Upper lobe of left lung (tissue), 6 donors: ENCODE data around the gene ERP29. TPM values are rescaled to one million over a fixed set of nuclear protein-coding genes. Genes with fewer than 3 reads are reported as not detected.
"Not testable (repeated sequence)": the region's sequence is repeated elsewhere in the genome, so short reads cannot be mapped to it uniquely, and the experiment has no call there.

Source experiments
- ATAC-seq, 2 donors: fragments of 200-7000 bp; cut with Tn5 transposase; one replicate each; pipeline ENCODE4 v1.9.1; 2022; ENCODE audit warnings: mild to moderate bottlenecking in 2 of 2, moderate library complexity in 2 of 2; ENCODE audit not compliant: low FRiP score in 2 of 2
- DNase-seq, 2 donors: peaks; one replicate each; pipeline ENCODE4 v3.0.0-alpha.2; 2019 to 2020
- H3K27ac ChIP-seq, 4 donors: fragments of 200-600 bp; sonication (generic); one replicate each; pipeline ENCODE4 v1.5.1; 2016 to 2019
- H3K27me3 ChIP-seq, 4 donors: fragments of 200-600 bp; sonication (generic); one replicate each; pipeline ENCODE4 v1.5.1; 2017 to 2019
- H3K36me3 ChIP-seq, 4 donors: fragments of 200-600 bp; sonication (generic); one replicate each; pipeline ENCODE4 v1.5.1; 2016 to 2019
- H3K4me1 ChIP-seq, 4 donors: fragments of 200-600 bp; sonication (generic); one replicate each; pipeline ENCODE4 v1.5.1; 2018 to 2019
- H3K4me3 ChIP-seq, 4 donors: fragments of 200-600 bp; sonication (generic); one replicate each; pipeline ENCODE4 v1.5.1; 2017 to 2019; ENCODE audit warnings: mild to moderate bottlenecking in 2 of 4, moderate library complexity in 1 of 4
- H3K9me3 ChIP-seq, 4 donors: fragments of 200-600 bp; sonication (generic); one replicate each; pipeline ENCODE4 v1.5.1; 2018 to 2019
- CTCF ChIP-seq, 6 experiments: fragments of 450-650 bp in 4 of 6; fragments of 200-600 bp in 2 of 6; sonication (generic) in 2 of 6; IDR thresholded peaks; one replicate each; pipeline ENCODE4 v1.5.1; 2016 to 2019; ENCODE audit warnings: antibody characterized with exemption in 6 of 6
- EP300 ChIP-seq, 4 donors: sonication (generic); formaldehyde crosslinking; IDR thresholded peaks; one replicate each; pipeline ENCODE4 v1.5.1; 2017; ENCODE audit warnings: antibody characterized with exemption in 4 of 4, control low read depth in 2 of 4
- POLR2A ChIP-seq, 4 donors: fragments of 450-650 bp; IDR thresholded peaks; one replicate each; pipeline ENCODE4 v1.5.1; 2016 to 2017; ENCODE audit warnings: antibody characterized with exemption in 4 of 4, mild to moderate bottlenecking in 2 of 4
- POLR2AphosphoS5 ChIP-seq, 2 donors: sonication (generic); formaldehyde crosslinking; IDR thresholded peaks; one replicate each; pipeline ENCODE4 v1.5.1; 2017; ENCODE audit warnings: antibody characterized with exemption in 2 of 2
- WGBS, 2 donors: methylation state at CpG; one replicate each; pipeline ENCODE4 v1.1.5; 2017 to 2018; 5-methylcytosine and 5-hydroxymethylcytosine counted together
- total RNA-seq, 6 donors: library from RNA; depleted of rRNA in 4 of 6; stranded (reverse); fragments of >200 nt in 4 of 6; gene quantifications; one replicate each; pipeline versions ENCODE4 v1.1.0 to v1.2.1, GENCODE V29; 2016 to 2021
- donor health status: DM: no; HTN: no; CAD: no; lungs with moderate emphysema.
- donor health status: DM: no; HTN: yes; CAD: no; lungs with severe emphysema.

Gene ERP29
- total RNA-seq, 6 donors from 2014 or later: 32.5 to 149 (median 72.2) TPM

GRCh38 chr12:112031472-112031871 is 18.2 kb downstream of the ERP29 start:
- H3K27ac ChIP-seq: no peak overlapping the region
- peaks cover 6 to 75% (median 28%) of the 10 kb centered on the region in 4 donors for H3K36me3 ChIP-seq

GRCh38 chr12:112032292-112032691 is 19.1 kb downstream of the ERP29 start:
- Histone ChIP-seq H3K36me3 (peaks cover 6 to 80% (median 31%) of the 10 kb centered on the region in 4 donors), H3K9me3 (no peaks in the 10 kb centered on the region), H3K27ac (no peak overlapping the region), H3K27me3 (no peaks in the 10 kb centered on the region), H3K4me3 (no peak overlapping the region), H3K4me1 (peaks cover 0 to 4% (median 0%) of the 10 kb centered on the region in 4 donors)
- WGBS, 2 donors: 92 to 97% methylated on average over 5 of the region's 5 CpGs
- no peak for ATAC-seq
- TF ChIP-seq EP300 (IDR thresholded peaks at IDR 0.05) (no peak), POLR2A (IDR thresholded peaks at IDR 0.05) (no peak), POLR2AphosphoS5 (IDR thresholded peaks at IDR 0.05) (no peak), CTCF (IDR thresholded peaks at IDR 0.05) (no peak)
- no peak for DNase-seq

More at GRCh38 chr12:112031472-112031871, 18.2 kb downstream of the ERP29 start:
- Histone ChIP-seq H3K9me3 (no peaks in the 10 kb centered on the region), H3K4me3 (no peak overlapping the region), H3K4me1 (peaks cover 0 to 4% (median 0%) of the 10 kb centered on the region in 4 donors), H3K27me3 (no peaks in the 10 kb centered on the region)
- DNase-seq (no peak), ATAC-seq (no peak)
- WGBS, 2 donors: 68 to 72% methylated on average over 2 of the region's 2 CpGs
- TF ChIP-seq POLR2A (IDR thresholded peaks at IDR 0.05) (no peak), POLR2AphosphoS5 (IDR thresholded peaks at IDR 0.05) (no peak), CTCF (IDR thresholded peaks at IDR 0.05) (no peak), EP300 (IDR thresholded peaks at IDR 0.05) (no peak)

GRCh38 chr12:112035219-112035785 is 22.1 kb downstream of the ERP29 start:
- H3K4me1 ChIP-seq: peaks cover 0 to 4% (median 0%) of the 10 kb centered on the region in 4 donors
- ATAC-seq (no peak), DNase-seq (no peak)
- H3K27ac ChIP-seq: no peak overlapping the region
- no peaks in the 10 kb centered on the region for H3K9me3 ChIP-seq
- WGBS, 2 donors: 87 to 93% methylated on average over 4 of the region's 4 CpGs
- H3K27me3 ChIP-seq: no peaks in the 10 kb centered on the region
- no peak overlapping the region for H3K4me3 ChIP-seq
- TF ChIP-seq CTCF (IDR thresholded peaks at IDR 0.05) (no peak), POLR2A (IDR thresholded peaks at IDR 0.05) (no peak), EP300 (IDR thresholded peaks at IDR 0.05) (no peak), POLR2AphosphoS5 (IDR thresholded peaks at IDR 0.05) (no peak)
- H3K36me3 ChIP-seq: peaks cover 23 to 81% (median 52%) of the 10 kb centered on the region in 4 donors

- not testable (repeated sequence) for H3K9me3 ChIP-seq, DNase-seq, H3K27ac ChIP-seq, ATAC-seq, H3K4me1 ChIP-seq, H3K4me3 ChIP-seq, H3K27me3 ChIP-seq
- WGBS, 2 donors: 83 to 93% methylated on average over 12 of the region's 12 CpGs
- H3K36me3 ChIP-seq: peaks cover 26 to 90% (median 49%) of the 10 kb centered on the region in 4 donors
Observed at GRCh38 chr12:112036614-112037013, 23.4 kb downstream of the ERP29 start.

- H3K4me1 ChIP-seq: no peaks in the 10 kb centered on the region
- no peak overlapping the region for H3K27ac ChIP-seq
- DNase-seq (no peak), ATAC-seq (no peak)
- H3K36me3 ChIP-seq: peaks cover 7 to 97% (median 65%) of the 10 kb centered on the region in 4 donors
- no peaks in the 10 kb centered on the region for H3K27me3 ChIP-seq
- WGBS, 2 donors: 75 to 89% methylated on average over 4 of the region's 4 CpGs
- no peaks in the 10 kb centered on the region for H3K9me3 ChIP-seq
- TF ChIP-seq POLR2AphosphoS5 (IDR thresholded peaks at IDR 0.05): no peak
- TF ChIP-seq EP300 (IDR thresholded peaks at IDR 0.05): no peak
- no peak for TF ChIP-seq POLR2A (IDR thresholded peaks at IDR 0.05)
- H3K4me3 ChIP-seq: no peak overlapping the region
Observed at GRCh38 chr12:112046003-112046402, 32.8 kb downstream of the ERP29 start.

- H3K27me3 ChIP-seq: no peaks in the 10 kb centered on the region
- no peak overlapping the region for H3K27ac ChIP-seq
- no peaks in the 10 kb centered on the region for H3K9me3 ChIP-seq
- 92 to 95% methylated on average over 13 of the region's 13 CpGs for WGBS, 2 donors
- DNase-seq (no peak), ATAC-seq (no peak)
- H3K4me1 ChIP-seq: no peaks in the 10 kb centered on the region
- no peak for TF ChIP-seq POLR2A (IDR thresholded peaks at IDR 0.05)
- no peak for TF ChIP-seq POLR2AphosphoS5 (IDR thresholded peaks at IDR 0.05)
- TF ChIP-seq EP300 (IDR thresholded peaks at IDR 0.05): no peak
- TF ChIP-seq CTCF (IDR thresholded peaks at IDR 0.05): no peak
- no peak overlapping the region for H3K4me3 ChIP-seq
- peaks cover 0 to 98% (median 59%) of the 10 kb centered on the region in 4 donors for H3K36me3 ChIP-seq
Observed at GRCh38 chr12:112049351-112049750, 36.1 kb downstream of the ERP29 start.
